ENCODE measurements around the gene RECK.

Gene RECK

GRCh38 chr9:36138496-36138895 lies 101.8 kb downstream of the RECK start:
- no peak for DNase-seq (ENCODE audit: low read depth)

DNA sequence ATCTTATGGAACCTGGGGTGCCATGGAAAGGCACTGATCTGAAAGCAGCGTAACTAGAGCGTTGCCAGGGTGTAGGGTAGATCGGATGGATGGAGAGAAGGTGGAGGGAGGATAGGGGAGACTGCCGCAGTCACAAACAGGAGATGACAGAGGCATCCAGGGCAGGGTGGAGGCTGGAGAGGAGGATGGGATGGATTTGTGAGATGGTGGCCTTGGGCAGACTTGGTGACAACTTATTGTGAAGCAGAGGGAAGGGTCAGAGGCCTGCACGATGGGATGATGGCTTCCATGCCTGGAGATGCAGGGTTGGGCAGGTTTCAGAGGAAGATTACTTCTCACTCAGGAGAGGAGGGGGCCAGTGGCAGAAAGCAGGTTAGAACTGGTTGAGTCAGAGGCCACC lies 102.2 kb downstream of the RECK start:
- DNase-seq (ENCODE audit: low read depth): no peak

DNA sequence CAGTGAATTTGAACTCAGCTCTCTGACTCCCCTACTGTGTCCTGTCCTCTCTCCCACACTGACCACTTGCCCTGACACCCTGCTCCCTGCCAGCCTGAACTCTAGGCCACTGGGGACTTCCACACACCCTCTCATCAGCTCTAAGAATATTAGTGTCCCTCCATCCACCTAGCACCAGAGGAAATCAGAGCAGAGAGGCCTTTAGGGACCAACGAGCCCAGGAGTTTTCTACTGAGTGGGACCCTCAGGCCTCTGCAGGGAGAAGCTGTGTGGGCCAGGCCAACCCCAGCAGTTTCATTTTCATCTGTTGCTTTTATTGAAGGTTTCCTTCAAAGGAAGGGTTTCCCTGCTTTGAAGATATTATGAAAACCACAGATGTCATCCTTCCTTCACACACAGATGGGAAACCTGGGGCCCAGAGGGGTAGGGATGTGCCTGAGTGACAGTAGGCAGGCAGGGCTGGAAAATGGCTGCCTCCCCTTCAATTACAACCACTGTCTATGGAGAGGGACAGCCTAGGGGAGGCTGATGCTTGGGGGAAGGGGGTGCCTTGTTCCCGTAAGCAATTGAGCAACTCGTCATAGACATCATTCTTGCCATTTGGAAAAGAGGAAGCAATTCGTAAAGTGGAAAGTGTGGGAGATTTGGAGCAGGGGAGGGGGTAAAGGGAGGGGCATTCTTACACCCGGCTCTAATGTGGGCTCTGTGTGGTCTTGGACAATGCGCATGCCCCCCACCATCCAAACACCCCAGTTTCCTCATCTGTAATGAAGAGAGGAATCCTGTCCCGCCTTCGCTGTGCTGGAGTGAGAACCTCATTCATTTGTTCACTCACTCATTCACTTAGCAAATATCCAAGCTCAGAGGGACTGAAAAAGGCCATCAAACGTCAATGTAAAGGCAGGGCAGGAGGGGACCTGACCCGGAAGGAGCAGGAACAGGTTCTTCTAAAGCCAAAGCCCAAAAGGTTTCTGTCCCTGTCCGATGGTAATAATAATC lies 103.7 kb downstream of the RECK start:
- no peak for DNase-seq (ENCODE audit: low read depth)

DNA sequence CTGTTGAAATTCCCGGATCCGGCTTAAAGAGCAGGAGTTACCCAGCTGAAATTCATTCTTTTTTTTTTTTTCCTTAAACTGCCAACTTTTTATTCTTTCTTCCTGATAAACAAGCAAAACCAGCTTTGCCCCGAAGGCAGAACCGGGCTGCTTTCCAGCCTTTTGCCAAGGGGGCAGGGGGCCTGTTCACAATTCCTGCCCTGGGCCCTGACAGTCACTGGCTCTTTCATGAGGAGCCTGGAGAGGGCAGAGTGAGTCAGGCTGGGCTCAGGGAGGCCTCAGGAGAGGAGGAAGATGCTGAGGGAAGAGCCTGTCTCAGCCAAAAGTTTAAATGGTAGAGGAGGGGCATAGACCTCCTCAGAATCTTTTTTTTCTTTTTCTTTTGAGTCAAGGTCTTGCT lies 104.6 kb downstream of the RECK start:
- no peak for DNase-seq (ENCODE audit: low read depth)

DNA sequence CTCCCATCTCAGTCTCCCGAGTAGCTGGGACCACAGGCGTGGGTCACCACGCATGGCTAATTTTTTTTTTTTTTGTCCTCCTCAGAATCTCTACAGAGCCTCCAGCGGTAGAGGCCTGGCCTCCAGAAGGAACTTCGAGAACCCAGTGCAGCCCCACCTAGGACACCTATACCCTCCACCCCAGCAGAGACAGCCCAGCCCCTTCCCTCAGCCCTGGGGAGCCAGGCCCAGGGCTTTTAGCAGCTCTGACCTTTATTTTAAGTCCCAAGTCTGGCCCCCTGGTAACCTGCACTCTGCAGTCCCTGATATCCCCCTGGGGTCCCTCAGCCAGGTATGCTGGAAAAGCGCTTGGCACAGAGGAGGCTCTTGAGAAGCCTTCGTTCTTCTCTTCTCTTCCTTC lies 105.0 kb downstream of the RECK start:
- DNase-seq (ENCODE audit: low read depth): no peak

GRCh38 chr9:36142510-36143244 lies 106.0 kb downstream of the RECK start:
- DNase-seq (ENCODE audit: low read depth): no peak

GRCh38 chr9:36143245-36143641 lies 106.5 kb downstream of the RECK start:
- no peak for DNase-seq (ENCODE audit: low read depth)

- no peak for DNase-seq (ENCODE audit: low read depth)
Observed at GRCh38 chr9:36144309-36145232, 107.9 kb downstream of the RECK start.

DNA sequence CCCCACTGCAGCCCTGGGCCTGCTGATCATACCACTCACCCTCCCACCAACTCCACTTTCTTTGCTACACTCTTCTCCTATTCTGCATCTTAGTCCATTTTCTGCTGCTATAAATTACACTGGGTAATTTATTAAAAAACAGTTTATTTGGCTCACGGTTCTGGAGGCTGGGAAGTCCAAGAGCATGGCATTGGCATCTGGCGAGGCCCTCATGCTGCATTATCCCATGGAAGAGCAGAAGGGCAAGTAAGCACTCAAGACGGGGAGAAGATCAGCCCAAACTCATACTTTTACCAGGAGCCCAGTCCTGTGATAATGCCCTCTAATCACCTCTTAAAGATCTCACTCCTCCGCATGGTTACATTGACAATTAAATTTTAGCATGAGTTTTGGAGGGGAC lies 109.3 kb downstream of the RECK start:
- no peak for DNase-seq (ENCODE audit: low read depth)

- no peak for DNase-seq (ENCODE audit: low read depth)
Observed at GRCh38 chr9:36146651-36147050, 109.9 kb downstream of the RECK start.

DNA sequence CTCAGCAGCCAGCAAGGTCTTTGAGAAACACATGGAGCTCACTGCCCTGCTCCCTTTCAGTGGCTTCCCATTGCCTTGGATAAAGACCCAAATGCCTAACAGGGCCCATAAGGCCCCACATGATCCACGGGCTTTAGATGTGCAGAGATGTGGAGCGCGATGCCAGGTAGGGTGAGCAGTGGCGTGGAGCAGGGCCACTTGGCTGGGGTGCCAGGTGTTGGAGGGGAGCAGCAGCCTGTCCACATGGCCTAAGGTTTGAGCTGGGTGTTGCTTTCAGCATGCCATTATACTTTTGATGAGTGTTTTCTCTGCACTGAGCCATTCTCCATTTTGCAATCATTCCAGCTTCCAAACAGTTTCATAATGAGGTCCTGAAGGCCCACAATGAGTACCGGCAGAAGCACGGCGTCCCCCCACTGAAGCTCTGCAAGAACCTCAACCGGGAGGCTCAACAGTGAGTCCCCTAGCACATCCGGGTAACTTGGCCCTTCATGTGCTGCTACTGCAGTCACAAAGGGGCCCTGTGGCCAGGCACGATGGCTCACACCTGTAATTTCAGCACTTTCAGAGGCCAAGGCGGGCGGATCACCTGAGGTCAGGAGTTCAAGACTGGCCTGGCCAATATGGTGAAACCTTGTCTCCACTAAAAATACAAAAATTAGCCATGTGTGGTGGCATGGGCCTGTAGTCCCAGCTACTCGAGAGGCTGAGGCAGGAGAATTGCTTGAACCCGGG lies 110.9 kb downstream of the RECK start:
- no peak for DNase-seq (ENCODE audit: low read depth)

DNA sequence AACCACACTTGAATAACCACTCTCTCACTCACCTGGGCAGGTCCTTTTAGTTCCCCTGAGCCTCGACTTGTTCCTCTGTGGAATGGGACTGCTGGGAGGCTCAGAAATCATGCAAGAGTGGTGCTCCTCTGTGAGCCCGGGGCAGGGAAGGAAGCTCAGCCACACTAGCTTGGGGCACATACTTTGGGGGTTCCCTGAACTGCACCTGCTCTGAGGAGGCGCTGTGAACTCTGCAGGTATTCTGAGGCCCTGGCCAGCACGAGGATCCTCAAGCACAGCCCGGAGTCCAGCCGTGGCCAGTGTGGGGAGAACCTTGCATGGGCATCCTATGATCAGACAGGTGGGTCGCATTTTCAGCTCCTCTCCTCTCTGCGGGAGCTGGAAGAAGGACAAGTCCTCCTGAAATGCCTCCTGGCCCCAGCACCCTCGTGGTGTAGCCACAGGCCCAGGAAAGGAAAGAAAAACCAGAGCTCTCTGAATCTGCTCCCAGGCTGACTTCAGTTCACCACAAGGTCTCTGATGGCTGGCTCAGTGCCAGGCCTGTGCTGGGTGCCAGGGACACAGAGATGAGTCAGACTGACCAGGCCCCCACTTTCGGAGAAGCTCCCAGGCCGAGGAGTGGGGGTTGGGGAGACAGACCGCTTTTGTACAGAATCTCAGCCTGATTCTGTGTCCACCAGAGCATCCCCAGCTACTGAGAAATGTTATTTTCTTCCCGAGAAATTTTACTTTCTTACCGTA lies 111.8 kb downstream of the RECK start:
- peak; percentile 94 for DNase-seq (ENCODE audit: low read depth)

GRCh38 chr9:36149197-36149596 lies 112.5 kb downstream of the RECK start:
- peak; percentile 36 for DNase-seq (ENCODE audit: low read depth)

GRCh38 chr9:36150574-36151315 lies 114.0 kb downstream of the RECK start:
- DNase-seq (ENCODE audit: low read depth): no peak

DNA sequence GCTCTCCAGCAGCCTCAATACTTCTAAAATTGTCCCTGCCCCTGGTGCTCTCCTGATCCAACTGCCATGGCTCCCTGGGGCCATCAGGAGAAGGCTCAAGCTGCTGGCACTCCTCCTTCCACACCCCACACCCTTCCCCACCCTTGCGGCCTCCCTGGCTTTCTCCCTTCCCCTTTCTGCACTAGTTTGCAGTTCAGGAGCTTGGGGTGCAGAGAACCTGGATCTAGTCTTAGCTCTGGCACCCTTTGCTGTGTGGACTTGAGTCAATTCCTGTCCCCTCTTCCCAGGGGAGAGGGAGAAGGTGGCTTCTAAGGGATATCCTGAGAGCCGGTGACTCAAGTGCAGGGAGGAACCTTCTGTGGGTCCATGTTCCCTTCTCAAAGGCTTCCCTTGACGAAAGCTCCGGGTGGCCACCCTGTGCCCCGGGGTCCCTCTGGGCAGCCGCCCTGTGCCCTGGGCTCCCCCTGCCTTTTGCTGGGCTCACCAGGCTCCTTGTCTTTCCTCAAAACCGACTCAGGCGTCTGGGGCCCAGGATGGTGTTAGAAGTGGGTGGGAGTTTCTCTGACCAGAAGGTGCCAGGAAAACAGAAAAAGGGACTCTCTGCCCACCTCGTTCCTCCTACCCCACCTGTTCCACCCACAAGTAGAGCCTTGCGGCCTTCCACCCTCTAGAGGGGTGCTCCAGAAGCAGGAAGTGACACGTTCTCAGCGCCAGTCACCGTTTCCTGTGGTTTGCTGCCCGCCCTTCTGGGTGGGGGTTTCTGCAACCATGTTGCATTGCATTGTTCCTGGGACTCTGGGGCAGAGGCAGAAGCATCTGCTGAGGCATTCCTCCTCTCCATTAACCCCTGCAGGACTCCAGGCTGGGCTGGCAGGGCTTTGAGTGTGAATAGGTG lies 114.8 kb downstream of the RECK start:
- no peak for DNase-seq (ENCODE audit: low read depth)

DNA sequence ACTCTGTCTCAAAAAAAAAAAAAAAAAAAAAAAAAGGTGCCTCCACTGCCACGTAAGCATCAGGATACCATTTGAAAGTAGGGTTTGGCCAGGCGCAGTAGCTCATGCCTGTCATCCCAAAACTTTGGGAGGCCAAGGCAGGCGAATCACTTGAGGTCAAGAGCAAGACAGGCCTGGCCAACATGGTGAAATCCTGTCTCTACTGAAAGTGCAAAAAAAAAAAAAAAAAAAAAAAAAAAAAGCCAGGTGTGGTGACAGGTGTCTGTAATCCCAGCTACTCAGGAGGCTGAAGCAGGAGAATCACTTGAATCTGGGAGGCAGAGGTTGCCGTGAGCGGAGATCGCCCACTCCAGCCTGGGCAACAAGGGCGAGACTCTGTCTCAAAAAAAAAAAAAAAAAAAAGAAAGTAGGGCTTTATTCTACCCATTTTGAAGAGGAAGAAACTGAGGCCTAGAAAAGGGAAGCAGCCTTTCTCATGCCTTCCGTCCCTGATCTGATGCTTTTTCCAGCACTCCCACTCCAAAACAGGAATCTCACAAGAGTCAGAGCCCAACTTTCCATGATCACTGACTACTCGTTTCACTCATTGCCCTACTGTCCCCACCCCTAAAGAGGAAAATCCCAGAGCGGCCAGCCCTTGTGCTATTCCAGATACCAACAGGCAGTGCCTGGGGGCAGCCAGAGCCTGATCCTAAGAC lies 116.2 kb downstream of the RECK start:
- no peak for DNase-seq (ENCODE audit: low read depth)

- no peak for DNase-seq (ENCODE audit: low read depth)
Observed at GRCh38 chr9:36153746-36154145, 117.0 kb downstream of the RECK start.

DNA sequence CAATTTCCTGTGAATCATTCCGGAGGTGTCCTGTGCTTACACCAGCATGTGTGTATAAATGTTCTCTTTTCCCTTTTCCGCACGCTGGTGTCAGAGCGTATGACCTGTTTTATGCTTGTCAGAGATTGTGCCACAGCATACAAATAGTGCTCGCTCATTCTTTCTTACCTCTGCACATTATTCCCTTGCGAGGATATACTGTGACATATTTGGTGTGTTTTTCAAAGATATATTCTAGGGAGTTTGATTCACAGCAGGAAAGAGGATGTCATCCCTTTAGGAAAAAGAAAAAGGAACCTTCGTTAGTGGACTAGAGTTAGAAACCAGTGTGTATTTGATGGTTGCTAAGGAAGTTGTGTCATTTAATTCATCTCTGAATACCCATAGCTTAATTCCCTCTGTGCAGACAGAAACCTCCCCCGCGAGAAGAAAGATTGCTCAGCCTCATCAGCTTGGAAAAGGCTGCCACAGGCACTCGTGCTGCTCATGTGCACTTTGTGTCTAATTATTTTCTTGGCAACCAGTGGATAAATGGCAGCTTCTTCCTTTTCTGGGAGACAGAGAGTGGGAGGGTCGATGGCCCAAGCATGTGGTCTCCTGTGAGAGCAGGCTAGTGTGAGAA lies 117.7 kb downstream of the RECK start:
- peak; percentile 65 for DNase-seq (ENCODE audit: low read depth)
